MG63 (cell line): ENCODE results near the gene ALOX12B. TPM values are rescaled to one million over a fixed set of nuclear protein-coding genes. Genes with fewer than 3 reads are reported as not detected.

ENCODE experiments used
- DNase-seq: peaks from one replicate; pipeline ENCODE4 v3.0.0-alpha.2; 2020
- H3K27me3 ChIP-seq: fragments of 250-450 bp; sonication (Bioruptor Pico); 2 replicates; pipeline ENCODE4 v1.5.1; 2020; ENCODE audit warnings: mild to moderate bottlenecking, moderate library complexity
- H3K36me3 ChIP-seq: fragments of 250-450 bp; sonication (Bioruptor Pico); 2 replicates; pipeline ENCODE4 v1.5.1; 2020; ENCODE audit warnings: mild to moderate bottlenecking, moderate library complexity
- H3K4me3 ChIP-seq: fragments of 250-450 bp; sonication (Bioruptor Pico); 2 replicates; pipeline ENCODE4 v1.5.1; 2020; ENCODE audit warnings: mild to moderate bottlenecking, moderate library complexity
- H3K9me3 ChIP-seq: fragments of 250-450 bp; sonication (Bioruptor Pico); 2 replicates; pipeline ENCODE4 v1.5.1; 2020; ENCODE audit warnings: mild to moderate bottlenecking, moderate library complexity
- total RNA-seq: library from RNA; depleted of rRNA; stranded (reverse); fragments of >200 nt; shearing (Covaris generic); gene quantifications from 2 replicates; pipeline ENCODE4 v1.2.3, GENCODE V29; 2014; ENCODE audit warnings: low replicate concordance

ALOX12B gene
- total RNA-seq, 1 experiment from 2014 or later: not detected

DNA sequence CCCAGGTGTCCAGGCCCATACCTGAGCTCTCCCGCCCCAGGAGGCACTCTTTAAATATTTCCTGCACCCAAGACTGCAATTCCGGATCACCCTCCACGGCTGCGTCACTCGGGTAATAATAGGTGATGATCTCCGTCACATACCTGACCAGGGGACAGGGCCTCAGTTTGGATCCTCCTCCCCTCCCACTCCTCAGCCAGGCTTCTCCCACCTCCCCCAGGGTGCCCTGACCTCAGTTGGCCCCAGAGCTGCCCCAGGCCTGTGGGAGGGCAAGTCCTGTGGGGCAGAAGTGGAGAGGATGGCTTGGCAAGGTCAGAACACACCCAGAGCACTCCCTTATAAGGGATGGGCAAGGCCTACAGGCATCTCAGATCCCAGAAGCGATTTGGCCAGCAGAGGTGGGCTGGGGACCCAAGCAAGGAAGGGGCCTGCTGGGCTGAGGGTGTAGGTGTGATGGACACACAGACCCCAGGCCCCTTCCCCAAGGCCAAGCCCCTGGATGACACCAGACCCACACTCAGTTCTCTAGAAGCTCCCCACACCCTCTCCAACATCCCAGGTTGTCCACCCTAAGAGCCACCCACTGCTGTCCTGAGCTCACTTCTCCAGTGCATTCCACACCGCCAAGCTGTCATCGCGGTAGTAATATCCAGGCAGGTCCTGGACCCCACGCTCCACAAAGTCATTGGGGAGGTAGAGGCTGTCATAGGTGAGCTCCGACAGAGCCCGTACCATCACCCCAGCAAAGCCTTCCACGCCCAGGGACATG is 11.8 kb downstream of the ALOX12B start:
- Histone ChIP-seq H3K9me3 (no peaks in the 10 kb centered on the region), H3K36me3 (no peaks in the 10 kb centered on the region), H3K4me3 (no peak overlapping the region), H3K27me3 (peaks cover 30% of the 10 kb centered on the region)
- DNase-seq: no peak

DNA sequence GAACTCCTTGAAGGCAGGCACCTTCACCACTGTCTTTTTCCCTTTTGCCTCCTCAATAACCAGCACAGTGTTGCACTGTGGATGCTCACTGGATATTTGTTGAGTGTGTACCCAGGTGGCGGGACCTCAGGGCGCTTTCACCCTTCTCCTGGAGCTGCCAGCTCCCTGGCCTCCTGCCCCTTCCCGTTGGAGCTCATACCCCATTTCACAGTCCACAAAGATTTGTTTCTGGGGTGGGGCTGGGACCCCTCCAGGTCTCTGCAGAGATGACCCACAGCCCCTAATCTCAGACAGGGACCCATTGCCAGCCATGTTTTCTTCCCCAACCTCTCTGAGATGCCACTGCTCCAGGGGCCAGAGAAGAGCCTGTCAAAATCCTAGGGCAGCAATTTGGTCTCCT is 12.4 kb downstream of the ALOX12B start:
- no peaks in the 10 kb centered on the region for H3K36me3 ChIP-seq
- H3K27me3 ChIP-seq: peaks cover 30% of the 10 kb centered on the region
- no peak for DNase-seq
- no peak overlapping the region for H3K4me3 ChIP-seq
- no peaks in the 10 kb centered on the region for H3K9me3 ChIP-seq

DNA sequence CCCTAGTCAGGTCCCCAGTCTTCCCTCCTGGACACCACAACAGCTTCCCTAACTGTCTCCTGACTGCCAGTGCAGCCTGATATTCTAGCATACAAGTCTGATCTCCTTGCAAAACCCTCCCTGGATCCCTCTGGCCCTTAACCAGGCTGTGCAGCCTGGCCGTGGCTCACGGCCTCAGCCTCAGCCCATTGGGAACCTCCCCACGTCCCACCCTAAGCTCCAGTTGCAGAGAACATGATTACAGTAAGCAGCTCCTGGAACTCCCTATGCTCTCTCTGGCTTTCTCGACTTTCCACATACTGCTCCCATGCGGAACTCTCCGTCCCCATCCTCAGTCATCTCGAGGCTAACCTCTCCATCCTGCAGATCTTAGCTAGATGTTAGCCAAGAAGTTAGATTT is 13.0 kb downstream of the ALOX12B start:
- no peak for DNase-seq
- H3K27me3 ChIP-seq: peaks cover 30% of the 10 kb centered on the region
- no peaks in the 10 kb centered on the region for H3K36me3 ChIP-seq
- no peak overlapping the region for H3K4me3 ChIP-seq
- no peaks in the 10 kb centered on the region for H3K9me3 ChIP-seq

DNA sequence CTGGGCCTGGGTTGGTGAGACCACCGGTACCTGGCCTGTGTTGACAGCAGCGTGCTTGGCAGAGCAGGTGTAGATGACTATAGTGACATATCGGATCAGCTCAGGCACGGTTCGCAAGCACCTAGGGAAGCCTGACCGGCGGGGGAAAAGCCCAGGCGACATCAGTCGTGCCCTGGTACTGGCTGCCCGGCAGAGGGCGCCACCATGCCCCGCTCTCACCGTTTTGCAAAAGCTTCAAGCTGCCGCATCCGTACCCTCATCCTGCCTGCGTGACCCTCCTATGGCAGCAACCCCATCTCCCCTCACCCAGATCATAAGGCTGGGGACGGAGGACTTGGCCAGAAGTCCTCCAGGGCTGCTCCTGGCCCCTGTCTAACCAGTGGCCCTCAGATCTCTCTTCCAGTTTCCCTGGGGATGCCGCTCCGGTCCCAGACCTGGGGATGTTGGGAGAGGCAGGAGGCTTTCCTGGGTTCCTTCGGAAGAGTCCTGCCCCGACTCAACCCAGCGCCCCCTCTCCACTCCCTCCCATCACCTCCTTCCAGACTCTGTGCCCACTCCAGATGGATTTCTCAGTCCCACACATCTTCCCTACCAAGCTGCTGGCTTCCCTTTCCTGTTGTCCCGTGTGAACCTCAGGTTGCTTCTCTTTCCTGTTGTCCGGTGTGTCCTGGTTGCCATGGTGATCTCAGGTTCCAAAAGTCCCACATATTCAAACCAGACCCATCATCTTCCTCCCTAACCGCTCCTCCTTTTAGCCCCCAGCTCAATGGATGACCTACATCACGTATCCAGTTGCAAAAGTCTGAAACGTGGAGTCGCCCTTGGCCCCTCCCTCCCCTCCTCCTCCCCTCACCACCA is 13.7 kb downstream of the ALOX12B start:
- Histone ChIP-seq H3K27me3 (peaks cover 30% of the 10 kb centered on the region), H3K9me3 (no peaks in the 10 kb centered on the region), H3K36me3 (no peaks in the 10 kb centered on the region), H3K4me3 (no peak overlapping the region)
- peak; percentile 65 for DNase-seq

DNA sequence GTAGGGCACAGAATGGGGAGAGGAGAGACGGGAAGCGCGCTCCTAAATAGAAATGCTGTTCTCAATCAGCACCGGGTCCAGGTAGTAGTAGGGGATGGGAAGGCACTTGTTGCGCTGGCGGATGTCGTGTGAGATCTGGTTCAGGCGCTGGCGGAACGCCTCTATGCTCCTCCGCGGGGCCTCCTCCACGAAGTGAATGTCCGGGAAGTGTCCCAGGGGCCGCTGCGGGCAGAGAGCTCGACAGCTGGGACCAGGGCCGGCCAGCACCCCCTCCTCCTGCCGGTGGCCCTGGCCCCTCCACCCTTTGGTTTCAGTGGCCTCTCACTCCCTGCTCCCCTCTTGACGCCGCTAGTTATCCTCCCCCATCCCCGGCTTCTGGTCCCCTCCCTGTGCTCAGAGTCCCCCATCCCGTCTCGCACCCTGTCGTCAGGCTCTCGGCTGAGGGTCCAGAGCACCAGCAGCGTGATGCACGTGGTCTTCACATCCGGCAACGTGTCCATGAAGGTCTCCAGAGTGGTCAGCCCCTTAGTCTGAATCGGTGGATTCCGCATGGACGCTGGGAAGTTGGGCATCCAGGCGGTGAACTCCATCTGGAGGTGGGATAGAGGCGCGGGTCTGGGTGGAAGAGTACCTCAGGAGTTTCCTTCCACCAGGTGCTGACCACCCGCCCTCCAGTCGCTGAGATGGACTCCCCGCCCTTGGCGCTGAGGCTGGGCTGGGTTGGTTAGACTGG is 14.6 kb downstream of the ALOX12B start:
- Histone ChIP-seq H3K27me3 (peaks cover 30% of the 10 kb centered on the region), H3K4me3 (no peak overlapping the region), H3K36me3 (no peaks in the 10 kb centered on the region), H3K9me3 (no peaks in the 10 kb centered on the region)
- no peak for DNase-seq

DNA sequence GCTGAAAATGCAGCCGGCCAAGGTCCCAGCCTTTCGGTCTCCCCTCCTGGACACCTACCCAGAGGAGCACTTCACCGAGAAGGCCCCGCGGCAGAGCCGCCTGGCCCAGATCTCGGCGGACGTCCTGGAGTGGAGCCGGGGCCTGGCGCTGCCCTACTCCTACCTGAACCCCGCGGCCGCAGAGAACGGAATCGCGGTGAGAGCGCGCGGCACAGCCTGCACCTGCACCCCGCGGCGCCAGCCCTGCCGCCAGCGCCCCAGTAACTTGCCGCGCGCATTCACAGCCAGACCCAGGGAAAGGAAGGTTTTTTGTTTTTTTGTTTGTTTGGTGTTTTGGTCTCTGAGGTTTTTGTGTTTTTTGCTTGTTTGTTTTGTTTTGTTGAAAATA is 15.2 kb downstream of the ALOX12B start:
- Histone ChIP-seq H3K27me3 (peaks cover 30% of the 10 kb centered on the region), H3K36me3 (no peaks in the 10 kb centered on the region), H3K4me3 (no peak overlapping the region), H3K9me3 (no peaks in the 10 kb centered on the region)
- no peak for DNase-seq

DNA sequence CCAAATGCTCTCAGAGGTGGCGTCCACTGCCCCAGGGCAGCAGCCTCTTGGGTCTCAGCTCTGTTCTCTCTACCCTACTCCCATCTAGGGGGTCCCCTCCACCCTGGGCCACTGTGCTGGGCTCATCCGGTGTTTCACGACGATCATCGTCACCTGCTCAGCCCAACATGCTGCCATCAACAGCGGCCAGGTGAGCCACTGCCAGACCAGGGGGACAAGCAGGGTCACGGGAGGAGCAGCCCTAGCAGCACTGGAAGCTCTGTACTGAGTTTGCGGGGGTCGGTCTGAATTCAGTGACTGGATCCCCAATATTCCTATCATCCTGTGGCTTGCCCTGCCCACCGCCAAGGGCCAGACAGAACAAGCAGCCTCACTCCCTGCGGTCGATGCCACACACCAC is 16.0 kb downstream of the ALOX12B start:
- Histone ChIP-seq H3K4me3 (no peak overlapping the region), H3K36me3 (no peaks in the 10 kb centered on the region), H3K27me3 (peaks cover 30% of the 10 kb centered on the region), H3K9me3 (no peaks in the 10 kb centered on the region)
- DNase-seq: no peak

DNA sequence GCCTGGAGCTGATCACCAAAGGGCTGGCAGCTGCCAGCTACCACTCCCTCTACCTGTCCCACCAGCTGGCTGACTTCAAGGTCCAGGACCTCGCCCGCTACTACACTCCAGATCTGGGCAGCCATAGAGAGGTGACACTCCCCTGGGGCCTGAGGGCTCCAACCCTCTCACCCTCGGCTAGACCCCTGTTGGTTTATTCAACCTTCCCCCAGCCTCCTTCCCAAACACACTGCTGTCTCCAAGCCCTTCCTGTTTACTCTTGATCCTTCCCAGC is 18.0 kb downstream of the ALOX12B start:
- no peak for DNase-seq
- Histone ChIP-seq H3K36me3 (no peaks in the 10 kb centered on the region), H3K4me3 (no peak overlapping the region), H3K27me3 (peaks cover 26% of the 10 kb centered on the region), H3K9me3 (no peaks in the 10 kb centered on the region)

DNA sequence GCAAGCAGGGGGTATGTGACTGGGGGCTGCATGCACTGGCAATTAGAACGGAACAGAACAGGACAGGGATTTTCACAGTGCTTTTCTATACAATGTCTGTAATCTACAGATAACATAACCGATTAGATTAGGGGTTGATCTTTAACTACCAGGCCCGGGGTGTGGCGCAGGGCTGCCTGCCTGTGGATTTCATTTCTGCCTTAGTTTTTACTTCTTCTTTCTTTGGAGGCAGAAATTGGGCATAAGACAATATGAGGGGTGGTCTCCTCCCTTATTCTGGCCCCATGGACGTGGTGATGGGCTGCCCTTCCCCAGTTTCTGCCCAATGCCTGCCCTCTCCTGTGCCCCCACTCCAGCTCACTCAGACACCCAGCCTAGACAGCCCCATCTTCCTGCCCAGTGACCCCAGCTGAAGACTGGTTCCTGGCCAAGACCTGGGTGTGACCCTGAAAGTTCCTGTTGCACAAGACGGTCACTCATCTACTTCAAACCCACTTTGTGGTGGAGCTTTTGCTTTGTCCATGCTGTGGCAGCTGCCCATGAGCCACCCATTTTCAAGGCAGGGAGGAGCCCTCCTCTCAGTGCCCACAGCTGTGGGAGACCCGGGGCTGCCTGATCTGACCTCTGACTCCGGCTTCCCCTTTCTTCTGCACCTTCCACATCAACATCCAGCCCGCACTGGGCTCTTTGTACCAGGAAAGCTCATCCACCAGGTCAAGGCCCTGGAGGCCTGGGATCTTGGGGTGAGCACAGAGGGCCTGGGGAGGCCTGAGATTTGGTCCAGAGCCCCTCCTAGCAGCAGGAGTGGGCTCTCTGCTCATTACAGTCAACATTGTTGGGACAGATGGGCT is 18.6 kb downstream of the ALOX12B start:
- Histone ChIP-seq H3K9me3 (no peaks in the 10 kb centered on the region), H3K27me3 (peaks cover 21% of the 10 kb centered on the region), H3K4me3 (no peak overlapping the region), H3K36me3 (no peaks in the 10 kb centered on the region)
- no peak for DNase-seq

DNA sequence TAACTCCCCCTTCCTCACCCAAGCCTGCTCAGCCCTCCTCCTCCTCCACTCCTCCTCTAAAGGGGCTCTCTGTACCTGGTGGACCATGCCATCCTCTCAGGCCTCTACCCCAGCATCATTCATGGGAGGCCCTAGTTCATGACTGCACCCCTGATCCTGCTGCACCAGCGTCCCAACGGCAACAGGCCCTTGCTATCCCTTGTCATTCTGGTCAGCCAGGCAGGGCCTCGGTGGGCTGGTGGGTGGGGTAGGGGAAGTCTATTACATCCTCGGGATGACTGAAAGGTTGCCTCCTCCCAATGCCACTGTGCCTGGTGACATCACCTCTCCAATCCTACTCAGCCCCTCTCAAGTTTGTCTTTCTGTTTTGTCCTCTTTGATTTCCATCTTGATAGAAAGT is 19.7 kb downstream of the ALOX12B start:
- Histone ChIP-seq H3K36me3 (no peaks in the 10 kb centered on the region), H3K4me3 (no peak overlapping the region), H3K9me3 (no peaks in the 10 kb centered on the region), H3K27me3 (peaks cover 20% of the 10 kb centered on the region)
- DNase-seq: no peak

DNA sequence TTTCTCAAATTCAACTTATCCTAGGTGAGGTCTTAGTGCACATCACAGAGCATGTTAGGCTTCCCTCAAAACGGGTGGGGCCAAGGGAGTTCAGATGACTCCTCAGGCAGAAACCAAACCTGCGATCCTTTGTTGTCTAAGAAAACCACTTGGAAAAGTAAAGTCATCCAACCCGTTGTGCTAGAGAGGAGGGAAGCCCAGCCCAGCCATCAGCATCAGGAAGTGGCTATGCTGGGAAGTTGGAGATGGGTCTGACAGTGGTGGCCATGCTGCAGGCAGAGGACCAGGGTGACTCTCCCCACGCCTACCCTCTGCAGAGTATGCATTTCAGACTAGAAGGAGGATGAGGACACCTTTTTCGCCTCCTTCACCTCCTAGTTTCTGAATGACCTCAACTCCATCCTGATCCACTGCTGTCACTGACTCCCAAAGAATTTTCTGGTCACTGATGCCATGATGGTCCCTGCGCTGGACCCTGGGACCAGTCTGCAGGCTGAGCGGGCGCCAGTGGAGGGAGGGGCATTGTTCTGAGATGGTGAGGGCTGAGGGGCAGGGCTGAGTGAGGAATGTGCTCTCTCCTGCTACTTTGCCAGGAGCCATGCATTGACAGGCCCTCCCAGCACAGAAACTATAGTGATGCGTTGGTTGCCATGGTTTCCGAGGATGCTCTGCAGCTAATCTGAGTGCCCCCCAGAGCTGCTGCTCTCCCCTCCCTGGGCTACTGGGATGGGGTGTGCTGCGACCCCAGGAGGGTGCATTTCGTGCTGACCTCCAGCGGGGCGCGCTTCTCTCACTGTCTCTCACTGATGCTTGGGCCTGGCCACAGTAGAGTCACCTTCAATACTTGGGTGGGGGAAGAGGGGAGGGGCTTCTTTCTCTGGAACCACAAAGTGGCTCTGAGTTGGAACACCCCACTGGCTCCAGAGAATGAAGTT is 20.4 kb downstream of the ALOX12B start:
- Histone ChIP-seq H3K36me3 (no peaks in the 10 kb centered on the region), H3K9me3 (no peaks in the 10 kb centered on the region), H3K4me3 (no peak overlapping the region), H3K27me3 (peaks cover 21% of the 10 kb centered on the region)
- no peak for DNase-seq

DNA sequence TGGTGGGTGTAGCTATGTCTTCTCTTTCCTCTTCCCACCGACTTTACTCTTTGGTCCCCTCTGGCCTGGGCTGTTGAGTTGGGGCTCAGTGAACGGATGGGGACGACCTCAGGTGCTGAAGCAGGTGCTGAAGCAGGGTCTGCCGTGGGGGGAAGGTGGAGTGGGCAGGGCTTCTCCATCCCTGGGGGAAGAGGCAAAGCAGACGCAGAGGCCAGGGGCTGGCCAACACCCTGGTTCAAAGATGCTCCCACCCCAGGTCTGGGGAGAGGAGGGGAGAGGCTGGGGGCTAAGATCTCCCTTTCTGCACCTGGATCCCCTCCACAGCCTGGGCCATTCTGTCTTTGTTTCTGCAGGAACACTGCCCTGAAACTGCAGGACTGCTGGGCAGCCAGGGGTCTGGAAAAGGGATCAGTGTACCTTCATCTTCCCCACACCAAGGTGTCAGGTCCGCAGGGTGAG is 22.9 kb downstream of the ALOX12B start:
- Histone ChIP-seq H3K9me3 (no peaks in the 10 kb centered on the region), H3K27me3 (peaks cover 43% of the 10 kb centered on the region), H3K36me3 (no peaks in the 10 kb centered on the region), H3K4me3 (no peak overlapping the region)
- no peak for DNase-seq

DNA sequence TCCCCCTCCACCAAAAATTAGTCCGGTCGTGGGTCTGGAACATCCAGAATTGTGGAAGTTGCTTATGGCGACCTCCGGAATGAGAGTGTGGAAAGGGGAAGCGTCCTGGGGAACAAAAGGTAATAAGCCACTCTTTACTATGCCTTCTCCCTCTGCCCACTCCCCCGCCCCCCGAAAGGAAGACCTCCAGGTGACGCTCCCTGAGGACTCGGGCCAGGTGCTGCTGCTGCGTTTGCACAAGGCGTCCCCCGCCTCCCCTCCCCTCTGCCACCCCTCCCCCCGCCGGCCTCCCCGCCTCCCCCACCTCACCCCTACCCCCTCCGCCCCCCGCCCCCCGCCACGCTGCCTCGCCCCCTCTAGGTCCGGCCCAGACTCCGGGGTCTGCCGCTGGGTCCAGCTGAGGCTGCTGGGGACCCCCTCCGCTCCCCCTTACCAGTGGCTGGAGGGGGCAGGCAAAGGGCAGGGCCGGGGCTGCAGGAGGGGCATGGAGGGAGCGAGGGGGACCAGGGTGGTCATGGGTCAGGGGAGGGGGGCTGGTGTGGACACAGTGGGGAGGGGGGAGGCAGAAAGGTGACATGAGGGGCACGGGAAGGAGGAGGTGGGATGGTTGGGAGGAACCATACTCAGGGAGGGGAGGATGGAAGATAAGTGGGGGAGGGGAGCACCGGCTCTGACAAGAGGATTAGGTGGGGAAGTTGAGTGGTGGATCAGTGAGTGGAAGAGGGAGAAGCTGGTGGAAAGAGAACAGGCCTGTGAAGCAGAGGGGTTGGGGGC is 23.6 kb downstream of the ALOX12B start:
- Histone ChIP-seq H3K27me3 (peaks cover 49% of the 10 kb centered on the region), H3K36me3 (no peaks in the 10 kb centered on the region), H3K4me3 (no peak overlapping the region), H3K9me3 (no peaks in the 10 kb centered on the region)
- DNase-seq: no peak

DNA sequence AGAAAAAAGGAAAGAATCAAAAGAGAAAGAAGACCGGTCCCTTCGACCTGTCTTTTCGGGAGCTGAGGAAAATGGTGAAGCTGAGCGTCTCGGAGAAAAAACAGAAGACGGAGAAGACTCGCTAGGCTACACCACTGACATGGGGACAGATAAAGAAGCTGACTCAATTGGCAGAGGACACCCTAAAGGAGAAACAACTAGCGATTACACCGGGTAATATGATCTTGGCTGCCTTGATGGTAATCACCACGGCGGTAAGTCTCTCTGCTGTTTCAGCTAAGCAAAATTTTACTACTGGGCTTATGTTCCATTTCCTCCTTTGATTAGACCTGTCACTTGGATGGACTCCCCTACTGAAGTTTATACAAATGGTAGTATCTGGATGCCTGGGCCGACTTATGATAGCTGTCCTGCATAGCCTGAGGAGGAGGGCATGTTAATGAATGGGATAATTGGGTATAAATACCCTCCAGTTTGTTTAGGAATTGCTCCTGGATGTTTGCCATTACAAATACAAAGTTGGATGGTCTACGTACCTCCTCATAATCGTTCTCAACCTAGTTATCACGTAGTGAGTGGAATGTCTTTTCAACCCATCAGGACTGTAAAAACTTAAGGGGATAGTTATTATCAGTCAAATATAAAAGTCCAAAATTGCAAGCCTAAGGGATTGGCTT is 24.6 kb downstream of the ALOX12B start:
- Histone ChIP-seq H3K36me3 (no peaks in the 10 kb centered on the region), H3K27me3 (peaks cover 58% of the 10 kb centered on the region), H3K4me3 (peak overlapping the region; percentile 3; the same call in 1 of the 2 replicates), H3K9me3 (no peaks in the 10 kb centered on the region)
- DNase-seq: no peak
